Measurements from ENCODE around the gene ARHGEF4.
"Not testable (repeated sequence)": the region's sequence is repeated elsewhere in the genome, so short reads cannot be mapped to it uniquely, and the experiment has no call there.

Gene ARHGEF4

DNA sequence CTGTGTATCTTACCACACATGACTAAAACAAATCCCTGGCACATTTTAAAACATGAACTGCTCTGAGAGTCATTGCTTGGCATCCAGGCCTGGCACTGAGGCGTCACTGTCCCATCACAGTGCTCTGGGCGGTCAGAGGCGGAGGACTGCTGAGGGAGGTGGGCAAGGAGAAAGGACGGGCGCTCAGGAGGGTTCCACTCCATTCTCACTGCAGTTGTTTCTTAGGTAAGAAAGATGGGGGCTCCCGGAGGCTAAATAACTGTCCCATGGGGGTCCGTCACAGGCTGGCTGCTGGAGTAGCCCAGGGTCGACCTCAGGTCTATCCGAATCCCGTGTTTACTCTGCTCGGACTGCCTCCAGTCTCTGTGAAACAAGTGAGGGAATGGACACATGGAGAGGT is 139.0 kb downstream of the ARHGEF4 start:
- DNase-seq (ENCODE audit: low read depth), result no peak

DNA sequence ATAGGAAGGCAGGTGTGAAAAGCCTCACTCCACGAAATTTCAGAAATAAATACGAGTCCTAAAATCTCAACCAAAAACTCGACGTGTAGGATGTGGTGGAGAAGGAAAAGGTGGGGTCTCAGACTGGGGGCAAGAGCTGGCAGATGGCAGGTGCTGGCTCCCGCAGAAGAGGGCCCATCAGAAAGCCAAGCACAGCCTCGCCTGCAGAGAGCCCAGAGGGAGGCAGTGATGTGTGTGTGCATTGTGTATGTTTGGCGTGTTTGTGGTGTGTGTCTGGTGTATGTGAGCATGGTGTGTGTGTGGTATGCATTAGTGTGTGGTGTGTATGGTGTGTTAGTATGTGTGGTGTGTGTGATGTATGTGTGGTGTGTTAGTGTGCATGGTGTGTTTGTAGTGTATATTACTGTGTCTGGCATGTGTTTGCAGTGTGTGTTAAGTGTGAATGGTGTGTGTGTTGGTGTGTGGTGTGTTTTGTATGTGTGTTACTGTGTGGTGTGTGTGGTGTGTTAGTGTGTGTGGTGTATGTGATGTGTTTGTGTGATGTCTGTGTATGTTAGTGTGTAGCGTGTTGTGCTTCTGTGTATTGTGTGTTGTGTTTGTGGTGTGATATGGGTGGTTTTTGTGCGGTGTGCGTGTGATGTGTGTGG is 140.0 kb downstream of the ARHGEF4 start:
- no peak for DNase-seq (ENCODE audit: low read depth)

DNA sequence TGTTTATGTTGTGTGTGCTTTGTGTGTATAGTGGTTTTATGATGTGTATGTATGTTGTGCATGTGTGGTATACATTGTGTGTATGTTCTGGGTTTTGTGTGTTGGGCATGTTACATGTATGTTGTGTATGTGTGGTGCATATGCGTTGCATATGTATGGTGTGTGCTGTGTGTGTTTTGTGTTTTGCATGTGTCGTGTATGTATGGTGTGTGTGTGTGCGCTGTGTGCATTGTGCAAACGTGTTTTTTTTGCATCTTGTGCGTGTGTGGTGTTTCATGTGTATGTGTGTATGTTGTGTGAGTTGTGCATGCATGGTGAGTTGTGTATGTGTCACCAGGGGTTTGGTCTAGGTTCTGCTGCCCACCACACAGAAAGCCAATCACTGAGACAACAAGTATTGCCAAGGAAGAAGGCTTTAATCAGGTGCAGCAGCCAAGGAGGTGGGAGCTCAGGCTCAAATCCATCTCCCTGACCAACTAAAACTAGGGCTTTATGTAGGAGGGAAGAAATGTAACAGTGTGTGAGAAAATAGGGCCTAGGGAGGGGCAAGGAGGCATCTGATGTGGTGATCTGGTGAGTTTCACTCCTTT is 140.8 kb downstream of the ARHGEF4 start:
- no peak for DNase-seq (ENCODE audit: low read depth)

DNA sequence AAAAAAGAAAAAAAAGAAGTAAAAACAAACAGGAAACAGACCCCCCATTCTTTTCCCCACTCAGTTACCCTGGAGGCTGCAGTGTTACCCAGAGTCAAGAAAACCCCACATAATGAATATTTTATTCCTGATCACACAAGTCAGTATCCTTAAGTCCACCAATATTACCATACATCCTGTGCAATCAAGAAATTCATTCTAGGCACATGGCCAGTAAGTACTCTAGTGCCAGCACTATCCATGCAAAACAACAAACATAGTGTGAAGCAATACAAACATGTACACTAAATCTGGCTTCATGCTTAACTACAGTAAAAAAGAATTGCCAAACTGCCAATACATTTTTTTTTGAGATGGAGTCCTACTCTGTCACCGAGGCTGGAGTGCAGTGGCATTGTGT is 145.0 kb downstream of the ARHGEF4 start:
- no peak for DNase-seq (ENCODE audit: low read depth)

DNA sequence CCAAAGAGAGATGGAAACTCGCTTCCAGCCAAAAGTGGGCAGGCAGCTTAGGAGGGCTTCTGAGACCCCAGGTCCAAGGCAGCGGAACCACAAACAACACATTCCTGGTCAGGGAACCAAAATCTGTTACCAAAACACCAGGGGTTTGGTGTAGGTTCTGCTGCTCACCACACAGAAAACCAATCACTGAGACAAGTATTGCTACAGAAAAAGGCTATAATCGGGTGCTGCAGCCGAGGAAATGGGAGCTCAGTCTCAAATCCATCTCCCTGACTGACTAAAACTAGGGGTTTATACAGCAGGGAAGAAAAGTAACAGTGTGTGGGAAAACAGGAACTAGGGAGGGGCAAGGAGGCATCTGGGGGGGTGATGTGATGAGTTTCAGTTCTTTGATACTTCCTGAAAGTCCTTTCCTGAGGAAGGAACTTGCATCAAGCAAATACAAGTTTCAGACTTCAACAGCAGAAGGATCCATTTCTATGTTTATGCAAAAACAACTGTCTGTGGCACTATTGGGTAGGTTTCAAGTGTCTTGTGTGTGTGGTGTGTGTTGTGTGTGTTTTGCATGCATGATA is 148.6 kb downstream of the ARHGEF4 start:
- DNase-seq (ENCODE audit: low read depth), result no peak

DNA sequence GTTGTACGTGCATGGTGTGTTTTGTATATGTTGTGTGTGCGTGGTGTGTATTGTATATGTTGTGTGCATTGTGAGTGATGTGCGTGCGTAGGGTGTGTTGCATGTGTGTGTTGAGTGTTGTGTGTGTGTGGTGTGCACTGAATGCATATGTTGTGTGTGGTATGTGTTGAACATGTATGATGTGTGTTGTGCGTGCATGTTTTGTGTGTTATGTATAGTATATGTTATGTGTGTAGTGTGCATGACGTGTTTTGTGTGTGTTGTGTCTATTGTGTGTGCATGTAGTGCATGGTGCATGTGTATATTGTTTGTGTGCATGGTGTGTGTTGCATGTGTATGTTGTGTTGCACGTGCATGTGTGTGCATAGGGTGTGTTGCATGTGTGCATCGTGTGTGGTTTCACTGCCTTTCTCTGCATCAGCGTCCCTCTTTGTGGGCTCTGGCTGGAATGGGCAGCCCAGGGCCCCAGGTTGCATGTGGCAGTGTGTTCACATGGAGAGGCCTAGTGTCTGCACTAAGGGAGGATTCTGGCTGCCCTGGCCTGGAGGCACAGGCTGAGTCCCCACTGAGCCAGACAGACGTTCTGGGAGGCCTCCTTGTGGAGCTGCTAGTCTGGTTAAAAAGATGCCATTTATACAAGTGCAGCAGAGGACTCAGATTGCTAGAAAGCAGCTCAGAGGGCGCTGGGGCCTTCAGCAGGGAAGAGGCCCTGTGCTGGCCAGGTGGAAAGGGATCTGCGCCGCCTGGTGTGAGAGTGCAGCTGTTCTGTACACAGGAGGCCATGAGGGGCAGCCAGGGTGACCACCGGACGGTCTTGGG is 149.3 kb downstream of the ARHGEF4 start:
- DNase-seq (ENCODE audit: low read depth), result no peak

DNA sequence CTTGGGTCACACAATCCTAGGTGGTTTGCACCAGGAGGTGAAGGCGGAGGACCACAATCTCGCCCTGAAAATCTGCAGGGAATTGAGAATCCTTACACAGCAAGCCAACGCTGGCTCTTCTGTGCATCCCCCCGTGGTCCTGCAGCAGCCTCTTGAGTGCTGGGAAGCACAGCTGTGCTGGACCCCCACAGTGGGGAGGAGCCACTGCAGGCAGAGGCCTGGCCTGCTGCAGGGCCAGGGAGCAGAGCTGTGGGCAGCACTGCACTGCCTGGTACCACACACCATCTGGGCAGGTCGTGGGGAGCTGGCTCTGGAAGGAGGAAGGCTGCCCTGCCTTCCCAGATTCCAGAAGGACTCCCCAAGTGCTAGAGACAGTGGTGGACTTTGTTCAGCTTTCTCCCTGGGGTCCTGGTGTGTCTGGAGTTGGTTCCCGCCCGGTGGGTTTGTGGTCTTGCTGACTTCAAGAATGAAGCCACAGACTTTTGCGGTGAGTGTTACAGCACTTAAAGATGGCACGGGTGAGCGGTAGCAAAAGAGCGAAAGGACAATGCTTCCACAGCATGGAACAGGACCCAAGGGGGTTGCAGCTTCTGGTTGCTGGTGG is 150.3 kb downstream of the ARHGEF4 start:
- no peak for DNase-seq (ENCODE audit: low read depth)

DNA sequence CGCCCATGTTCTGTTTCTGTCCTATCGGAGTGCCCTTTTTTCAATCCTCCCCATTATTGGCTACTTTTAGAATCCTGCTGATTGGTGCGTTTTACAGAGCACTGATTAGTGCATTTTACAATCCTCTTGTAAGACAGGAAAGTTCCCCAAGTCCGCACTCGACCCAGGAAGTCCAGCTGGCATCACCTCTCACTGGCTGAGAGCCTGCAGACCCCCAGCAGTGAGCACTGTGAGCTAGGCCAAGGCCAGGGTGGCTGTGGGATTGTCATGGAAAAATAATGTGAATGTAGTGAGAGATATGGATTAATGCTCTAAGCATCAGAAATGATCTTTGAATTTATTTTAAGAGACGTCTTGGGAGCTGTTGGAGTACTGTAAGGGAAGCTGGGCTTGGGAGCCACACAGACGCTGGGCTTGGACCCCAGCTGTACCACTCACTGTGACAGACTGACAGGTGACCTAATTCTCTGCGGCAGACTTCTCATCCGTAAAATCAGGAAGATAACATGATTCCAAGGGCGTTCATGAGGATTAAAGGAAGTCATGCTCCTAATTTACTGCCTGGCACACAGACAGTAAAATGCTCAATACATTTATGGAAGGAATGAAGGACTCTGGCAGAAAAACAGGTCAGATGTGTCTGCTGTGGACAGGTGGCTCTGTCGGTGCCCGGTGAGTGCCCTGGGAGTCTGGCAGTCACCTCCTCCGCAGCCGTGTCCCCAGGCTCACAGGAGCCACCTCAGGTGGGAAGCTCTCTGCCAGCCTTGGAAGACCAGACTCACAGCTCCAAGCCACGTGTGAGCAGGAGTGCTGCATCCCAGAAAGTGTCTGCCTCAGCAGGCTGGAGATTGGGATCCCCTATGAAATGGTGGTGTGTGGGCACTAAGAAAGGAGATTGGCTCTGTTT is 151.1 kb downstream of the ARHGEF4 start:
- DNase-seq (ENCODE audit: low read depth), result no peak

DNA sequence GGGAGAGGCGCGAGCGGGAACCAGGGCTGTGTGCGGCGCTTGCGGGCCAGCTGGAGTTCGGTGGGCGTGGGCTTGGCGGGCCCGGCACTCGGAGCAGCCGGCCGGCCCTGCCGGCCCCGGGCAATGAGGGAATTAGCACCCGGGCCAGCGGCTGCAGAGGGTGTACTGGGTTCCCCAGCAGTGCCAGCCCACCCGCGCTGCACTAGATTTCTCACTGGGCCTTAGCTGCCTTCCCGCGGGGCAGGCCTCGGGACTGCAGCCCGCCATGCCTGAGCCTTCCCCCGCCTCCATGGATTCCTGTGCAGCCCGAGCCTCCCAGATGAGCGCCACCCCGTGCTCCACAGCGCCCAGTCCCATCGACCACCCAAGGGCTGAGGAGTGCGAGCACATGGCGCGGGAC is 154.7 kb downstream of the ARHGEF4 start:
- not testable (repeated sequence) for DNase-seq (ENCODE audit: low read depth)

DNA sequence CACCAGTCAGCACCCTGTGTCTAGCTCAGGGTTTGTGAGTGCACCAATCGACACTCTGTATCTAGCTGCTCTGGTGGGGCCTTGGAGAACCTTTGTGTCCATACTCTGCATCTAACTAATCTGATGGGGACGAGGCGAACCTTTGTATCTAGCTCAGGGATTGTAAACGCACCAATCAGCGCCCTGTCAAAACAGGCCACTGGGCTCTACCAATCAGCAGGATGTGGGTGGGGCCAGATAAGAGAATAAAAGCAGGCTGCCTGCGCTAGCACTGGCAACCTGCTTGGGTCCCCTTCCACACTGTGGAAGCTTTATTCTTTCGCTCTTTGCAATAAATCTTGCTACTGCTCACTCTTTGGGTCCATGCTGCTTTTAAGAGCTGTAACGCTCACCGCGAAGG is 155.3 kb downstream of the ARHGEF4 start:
- DNase-seq (ENCODE audit: low read depth), result not testable (repeated sequence)

DNA sequence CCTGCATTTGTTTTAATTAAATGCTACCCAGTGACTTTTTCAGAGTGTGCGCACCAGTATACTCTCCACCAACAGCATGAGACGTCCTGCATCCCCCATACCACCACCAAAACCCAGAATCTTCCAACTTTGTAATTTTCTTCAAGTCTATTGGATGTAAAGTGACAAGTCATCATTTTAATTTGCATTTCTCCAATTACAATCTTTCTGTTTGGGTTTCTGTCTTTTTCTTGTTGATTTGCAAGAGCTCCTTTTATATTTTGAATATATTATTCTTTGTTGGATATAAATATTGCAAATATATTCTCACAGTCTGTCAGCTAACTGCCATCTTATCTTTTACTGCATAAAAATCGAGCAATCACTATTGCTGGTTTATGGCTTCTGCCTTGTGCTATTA is 160.0 kb downstream of the ARHGEF4 start:
- DNase-seq (ENCODE audit: low read depth), result no peak

DNA sequence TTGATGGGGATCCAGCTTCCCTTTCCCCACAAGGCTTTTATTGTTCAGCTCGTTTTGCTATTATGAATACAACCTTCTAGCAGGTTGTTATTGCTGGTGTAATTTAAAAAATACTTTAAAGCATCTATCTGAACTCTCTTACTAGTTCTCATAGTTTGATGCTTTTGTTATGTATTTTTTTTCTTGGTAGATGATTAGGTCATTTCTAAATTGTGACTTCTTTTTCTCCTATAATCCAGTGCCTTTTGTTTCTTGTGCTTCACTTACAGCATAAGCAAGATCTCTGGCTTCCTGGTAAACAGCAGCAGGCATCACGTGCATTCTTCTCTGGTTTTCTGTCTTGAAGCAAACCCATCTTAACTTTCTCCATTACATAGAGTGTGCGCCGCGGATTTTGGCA is 160.5 kb downstream of the ARHGEF4 start:
- DNase-seq (ENCODE audit: low read depth), result no peak

DNA sequence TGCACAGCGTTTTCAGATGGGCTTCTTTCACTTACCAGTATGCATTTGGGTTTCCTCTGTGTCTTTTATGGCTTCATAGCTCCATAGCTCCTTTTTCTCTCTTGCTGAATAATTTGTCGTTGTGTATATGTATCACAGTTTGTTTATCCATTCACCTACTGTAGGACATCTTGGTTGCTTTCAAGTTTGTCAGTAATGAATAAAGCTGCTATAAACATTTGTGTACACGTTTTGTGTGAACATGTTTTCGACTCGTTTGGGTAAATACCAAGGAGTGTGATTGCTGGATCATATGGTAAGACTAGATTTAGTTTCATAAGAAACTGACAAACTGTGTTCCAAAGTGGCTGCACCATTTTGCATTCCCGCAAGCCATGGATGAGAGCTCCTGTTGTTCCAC is 161.8 kb downstream of the ARHGEF4 start:
- no peak for DNase-seq (ENCODE audit: low read depth)

DNA sequence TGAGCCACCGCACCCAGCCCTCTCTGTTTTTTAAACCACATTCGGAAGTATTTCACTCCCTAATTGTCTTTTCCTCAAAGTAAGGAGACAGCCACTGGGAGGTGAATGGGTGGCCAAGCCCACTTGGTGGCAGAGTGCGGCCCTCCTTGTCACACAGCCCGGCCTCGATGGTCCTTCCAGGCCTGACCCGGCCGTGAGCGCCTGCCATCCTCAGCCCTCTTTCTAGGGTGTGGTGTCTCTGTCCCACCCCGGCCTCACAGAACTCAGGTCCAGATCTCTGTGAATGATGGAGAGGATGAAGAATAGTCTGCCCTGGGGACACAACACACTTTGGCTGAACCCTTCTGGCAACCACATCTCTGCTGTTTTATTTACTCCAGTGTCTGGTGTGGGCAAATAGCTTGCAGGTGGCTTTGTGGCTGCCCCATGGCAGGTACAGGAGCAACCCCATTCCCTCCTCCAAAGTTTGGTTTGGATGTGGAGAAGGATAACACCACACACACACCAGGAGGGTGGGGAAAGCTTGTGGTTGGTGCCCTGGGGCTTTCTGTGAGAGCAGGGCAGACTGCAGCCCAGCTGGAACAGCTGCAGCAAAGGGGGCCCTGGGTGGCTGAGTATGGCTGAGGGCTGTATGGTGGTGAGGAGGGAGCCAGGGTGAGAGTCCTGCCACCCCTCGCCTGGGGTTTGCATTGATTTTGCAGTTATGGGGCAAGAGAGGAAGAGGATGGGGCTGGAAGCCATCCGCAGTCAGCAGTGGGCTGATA is 167.9 kb downstream of the ARHGEF4 start:
- DNase-seq (ENCODE audit: low read depth), result no peak

DNA sequence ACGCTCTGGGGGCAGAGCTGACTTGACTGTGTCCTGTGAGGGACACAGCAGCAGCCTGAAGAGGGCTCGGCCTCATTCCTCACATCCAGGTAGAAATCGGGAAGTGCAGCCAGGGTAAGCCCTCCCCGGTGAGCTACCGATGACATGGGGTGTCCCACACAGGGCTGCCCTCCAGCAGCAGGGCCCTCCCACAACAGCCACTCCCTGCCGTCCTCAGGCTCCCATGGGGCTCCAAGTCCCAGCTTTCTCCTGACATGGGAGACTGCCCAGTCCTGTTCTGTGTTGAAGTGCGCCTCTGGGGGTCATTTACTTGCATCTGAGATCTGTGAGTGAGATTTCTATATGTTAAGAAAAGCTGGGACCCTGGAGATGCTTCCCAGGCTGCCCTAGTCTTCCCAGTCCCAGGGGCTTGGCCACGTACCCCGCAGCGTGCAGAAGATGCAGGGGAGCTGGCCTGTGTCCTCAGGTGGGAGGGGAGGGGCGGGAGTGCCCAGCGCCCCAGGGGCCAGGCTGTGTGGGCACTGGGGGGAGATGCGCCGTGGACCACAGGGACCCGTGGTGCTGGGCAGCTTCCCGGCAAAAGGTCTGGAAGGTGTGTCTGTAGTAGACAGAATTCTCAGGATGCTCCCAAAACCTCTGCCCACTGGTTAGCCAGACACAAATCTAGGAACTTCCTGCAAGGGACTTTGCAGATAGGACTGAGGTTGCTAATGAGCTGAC is 168.7 kb downstream of the ARHGEF4 start:
- no peak for DNase-seq (ENCODE audit: low read depth)

DNA sequence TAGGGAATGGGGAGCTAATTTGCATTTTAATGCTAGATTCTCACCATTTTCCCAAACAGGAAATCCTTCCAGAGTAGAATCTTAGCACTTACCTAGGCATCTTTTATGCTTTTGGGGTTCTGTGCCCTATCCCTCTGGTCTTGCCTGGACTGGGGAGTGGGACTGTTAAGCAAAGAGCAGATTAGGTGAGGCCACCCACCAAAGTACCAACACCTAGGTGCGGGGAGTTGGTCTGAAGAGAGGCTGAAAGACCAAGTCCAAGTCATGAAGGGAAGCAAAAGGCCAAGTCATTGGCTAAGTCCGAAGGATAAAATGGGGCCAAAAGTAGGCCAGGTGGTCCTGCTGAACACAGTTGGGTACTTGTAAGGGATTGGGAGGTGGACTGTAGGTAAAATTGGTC is 169.8 kb downstream of the ARHGEF4 start:
- no peak for DNase-seq (ENCODE audit: low read depth)

DNA sequence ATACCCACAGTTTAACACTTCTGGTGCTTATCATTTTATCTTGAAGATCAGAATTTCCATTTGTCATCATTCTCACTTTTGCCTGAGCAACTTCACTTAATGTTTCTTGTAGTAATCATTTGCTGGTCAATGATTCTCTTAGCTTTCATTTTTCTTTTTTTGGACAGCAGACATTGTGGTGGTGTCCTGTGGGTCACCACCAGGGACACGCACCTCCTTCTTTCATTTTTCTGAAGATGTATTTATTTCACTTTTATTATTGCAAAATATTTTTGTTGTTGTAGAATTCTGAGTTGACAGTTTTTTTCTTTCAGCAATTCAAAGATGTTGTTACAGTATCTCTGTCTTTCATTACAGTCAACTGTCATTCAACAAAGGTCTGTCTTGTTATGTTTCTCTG is 172.3 kb downstream of the ARHGEF4 start:
- no peak for DNase-seq (ENCODE audit: low read depth)

DNA sequence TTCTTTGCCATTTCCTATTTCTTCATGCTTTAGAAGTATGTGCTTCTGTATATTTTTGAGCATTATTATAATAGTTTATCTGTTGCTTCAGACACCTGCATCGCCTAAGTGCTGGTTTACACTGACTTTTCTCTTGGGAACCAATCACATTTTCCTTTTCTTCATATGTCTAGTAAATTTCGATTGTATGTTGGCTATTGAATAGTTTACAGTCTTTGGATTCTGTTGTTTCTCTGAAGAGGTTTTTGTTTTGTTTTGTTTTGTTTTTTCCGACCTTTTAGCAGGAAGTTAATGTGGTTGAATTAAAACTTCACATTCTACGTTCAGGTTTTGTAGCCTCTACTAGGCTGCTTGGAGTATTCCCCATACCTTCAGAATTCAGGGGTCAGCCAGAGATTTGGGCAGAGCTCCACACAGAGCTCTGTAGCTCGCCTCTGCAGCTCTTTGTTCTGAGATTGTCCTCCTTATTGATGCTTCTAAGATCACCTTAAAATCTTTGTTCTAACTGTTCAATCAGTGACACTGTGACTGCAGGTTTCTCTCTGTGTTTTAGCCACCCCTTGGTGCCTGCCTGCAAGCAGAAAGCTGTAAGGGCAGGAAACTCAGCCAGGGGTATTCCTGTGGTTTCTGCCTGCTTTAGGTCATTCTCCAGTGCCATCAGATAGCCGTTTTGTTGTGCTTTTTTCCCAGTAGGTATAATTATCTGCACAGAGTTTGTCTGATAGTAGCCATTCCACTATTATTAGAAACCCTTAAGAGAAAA is 173.2 kb downstream of the ARHGEF4 start:
- no peak for DNase-seq (ENCODE audit: low read depth)

DNA sequence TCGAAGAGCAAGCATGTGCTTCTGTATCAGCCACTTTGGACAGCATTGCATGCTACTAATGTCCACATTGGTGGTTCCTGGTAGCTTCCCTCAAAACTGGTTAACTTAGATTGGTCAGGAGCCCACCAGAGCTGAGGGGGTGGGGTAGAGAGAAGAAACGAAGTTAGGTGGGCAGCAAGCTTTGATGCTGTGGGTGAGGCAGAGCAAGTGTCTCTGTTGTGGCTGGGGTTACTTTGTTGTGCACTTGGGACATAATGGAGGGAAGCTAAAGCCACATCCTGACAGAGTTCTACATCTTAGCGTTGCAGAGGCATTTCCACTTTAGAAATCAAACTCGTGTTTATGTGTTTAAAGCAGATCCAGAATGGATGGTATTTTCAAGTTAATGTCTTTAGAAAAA is 173.9 kb downstream of the ARHGEF4 start:
- DNase-seq (ENCODE audit: low read depth), result no peak
